ENCODE results near the gene WDPCP. TPM values are rescaled to one million over a fixed set of nuclear protein-coding genes. Genes with fewer than 3 reads are reported as not detected.

The WDPCP gene
- total and polyA plus RNA-seq, 2 experiments from 2014 or later = 8.8 to 20.4 TPM

- TF ChIP-seq CTCF (conservative IDR thresholded peaks at IDR 0.05; ENCODE audit: low read depth in 2 of 2) (no peak), EZH2 (IDR thresholded peaks at IDR 0.05; ENCODE audit: low read depth, unreplicated experiment) (no peak), ZNF331 (CRISPR knock-in tag; IDR thresholded peaks at IDR 0.05; ENCODE audit: low read depth) (no peak), REST (IDR thresholded peaks at IDR 0.05; ENCODE audit: unreplicated experiment) (no peak), STAT1 (IDR thresholded peaks at IDR 0.05; ENCODE audit: unreplicated experiment) (no peak)
These were observed 33.0 kb downstream of the WDPCP start (continued) for GRCh38 chr2:63555299-63555698.

- Mint-ChIP-seq H3K27ac (no peak overlapping the region), H3K36me3 (ENCODE audit: low read depth) (peaks cover 33% of the 10 kb centered on the region)
These were observed 35.2 kb downstream of the WDPCP start for GRCh38 chr2:63553049-63553448.

More at GRCh38 chr2:63553049-63553448, 35.2 kb downstream of the WDPCP start:
- H3K27me3 ChIP-seq (ENCODE audit: insufficient read depth) = no peaks in the 10 kb centered on the region
- H3K4me1 Mint-ChIP-seq = peaks cover 11% of the 10 kb centered on the region
- no peaks in the 10 kb centered on the region for H3K36me3 ChIP-seq (ENCODE audit: insufficient read depth)
- H3K79me2 ChIP-seq (replicated peaks; ENCODE audit: insufficient read depth) = peaks cover 15% of the 10 kb centered on the region
- H3K4me2 ChIP-seq = no peak overlapping the region
- H4K20me1 ChIP-seq (replicated peaks; ENCODE audit: insufficient read depth) = no peaks in the 10 kb centered on the region
- H3K4me3 Mint-ChIP-seq = no peak overlapping the region
- H3K9me2 ChIP-seq (ENCODE audit: insufficient read depth) = peaks cover 6% of the 10 kb centered on the region; the same call in 1 of the 2 replicates
- peaks cover 23% of the 10 kb centered on the region for H3K9me3 Mint-ChIP-seq
- no peaks in the 10 kb centered on the region for H3K27me3 Mint-ChIP-seq (ENCODE audit: insufficient read depth, low read depth, poor library complexity)
- no peak overlapping the region for H3K4me3 ChIP-seq
- peaks cover 9% of the 10 kb centered on the region for H3K4me1 ChIP-seq (ENCODE audit: insufficient read depth)
- no peak overlapping the region for H3K27ac ChIP-seq (ENCODE audit: low read depth)
- no peak overlapping the region for H2AFZ ChIP-seq
- no peak for TF ChIP-seq POLR2AphosphoS5 (IDR thresholded peaks at IDR 0.05; ENCODE audit: low read depth)
- no peak for TF ChIP-seq JUNB (IDR thresholded peaks at IDR 0.05; ENCODE audit: unreplicated experiment)
- TF ChIP-seq EZH2phosphoT487 (IDR thresholded peaks at IDR 0.05; ENCODE audit: unreplicated experiment) = no peak
- no peak for TF ChIP-seq CTCF (conservative IDR thresholded peaks at IDR 0.05; ENCODE audit: low read depth in 2 of 2)
- DNase-seq (ENCODE audit: low spot score) (no peak), ATAC-seq (no peak)
- 0 out of 2 replicates have a peak, but pooled peaks cover 3% of the 10 kb centered on the region for H3F3A ChIP-seq (replicated peaks; ENCODE audit: low read depth)
